SK-N-SH treated with all-trans-retinoic acid at 6 μM for 48 hours (cell line): Measurements from ENCODE around the gene ZEB2.

ENCODE experiments used
- ATAC-seq: fragments of 200-7000 bp; cut with Tn5 transposase; 3 replicates; pipeline ENCODE4 v1.9.1; 2020; ENCODE audit warnings: mild to moderate bottlenecking, moderate library complexity
- ARNTL ChIP-seq: fragments of 450-650 bp; formaldehyde crosslinking; IDR thresholded peaks from 2 replicates; pipeline ENCODE4 v1.5.0; 2020; ENCODE audit warnings: low read depth, mild to moderate bottlenecking, moderate library complexity, borderline replicate concordance
- BACH2 ChIP-seq: fragments of 250-450 bp; sonication (Bioruptor Pico); IDR thresholded peaks from 2 replicates; pipeline ENCODE4 v1.9.0; 2021; ENCODE audit warnings: mild to moderate bottlenecking, borderline replicate concordance
- CSDC2 ChIP-seq: fragments of 250-450 bp; sonication (Bioruptor Pico); IDR thresholded peaks from 2 replicates; pipeline ENCODE4 v1.5.0; 2020; ENCODE audit warnings: mild to moderate bottlenecking, moderate library complexity
- ESRRG ChIP-seq: fragments of 250-450 bp; sonication (Bioruptor Pico); IDR thresholded peaks from 2 replicates; pipeline ENCODE4 v1.6.1; 2021; ENCODE audit warnings: mild to moderate bottlenecking
- GLIS3 ChIP-seq: fragments of 250-450 bp; sonication (Bioruptor Pico); IDR thresholded peaks from 2 replicates; pipeline ENCODE4 v1.5.0; 2020; ENCODE audit warnings: mild to moderate bottlenecking, moderate library complexity
- ISL1 ChIP-seq: fragments of 250-450 bp; sonication (Bioruptor Pico); IDR thresholded peaks from 2 replicates; pipeline ENCODE4 v2.1.2; 2022; ENCODE audit warnings: mild to moderate bottlenecking, moderate library complexity
- OSR1 ChIP-seq: fragments of 250-450 bp; sonication (Bioruptor Pico); IDR thresholded peaks from 2 replicates; pipeline ENCODE4 v1.8.0; 2022; ENCODE audit warnings: moderate library complexity, mild to moderate bottlenecking, inconsistent platforms
- PPARA ChIP-seq: fragments of 250-450 bp; sonication (Bioruptor Pico); IDR thresholded peaks from 2 replicates; pipeline ENCODE4 v1.5.0; 2020; ENCODE audit warnings: mild to moderate bottlenecking, borderline replicate concordance
- RARB ChIP-seq: fragments of 250-450 bp; sonication (Bioruptor Pico); IDR thresholded peaks from 2 replicates; pipeline ENCODE4 v1.8.0; 2021; ENCODE audit warnings: mild to moderate bottlenecking, moderate library complexity
- SNAI2 ChIP-seq: fragments of 250-450 bp; sonication (Bioruptor Pico); IDR thresholded peaks from 2 replicates; pipeline ENCODE4 v1.5.0; 2020; ENCODE audit warnings: mild to moderate bottlenecking, moderate library complexity
- TCF4 ChIP-seq: fragments of 250-450 bp; sonication (Bioruptor Pico); IDR thresholded peaks from 2 replicates; pipeline ENCODE4 v1.8.0; 2021; ENCODE audit warnings: mild to moderate bottlenecking, moderate library complexity, borderline replicate concordance
- TOX ChIP-seq: fragments of 250-450 bp; sonication (Bioruptor Pico); IDR thresholded peaks from 2 replicates; pipeline ENCODE4 v1.8.0; 2021; ENCODE audit warnings: mild to moderate bottlenecking, moderate library complexity, borderline replicate concordance
- ZC3H10 ChIP-seq: fragments of 250-450 bp; sonication (Bioruptor Pico); IDR thresholded peaks from 2 replicates; pipeline ENCODE4 v1.5.1; 2021; ENCODE audit warnings: mild to moderate bottlenecking, moderate library complexity
- ZFP3 ChIP-seq: fragments of 250-450 bp; sonication (Bioruptor Pico); IDR thresholded peaks from 2 replicates; pipeline ENCODE4 v1.5.0; 2020; ENCODE audit warnings: mild to moderate bottlenecking, moderate library complexity
- ZFP30 ChIP-seq: fragments of 450-650 bp; formaldehyde crosslinking; IDR thresholded peaks from 2 replicates; pipeline ENCODE4 v1.5.0; 2022; ENCODE audit warnings: mild to moderate bottlenecking, moderate library complexity
- ZNF565 ChIP-seq: fragments of 450-650 bp; formaldehyde crosslinking; conservative IDR thresholded peaks from 2 replicates; pipeline ENCODE4 v1.5.0; 2020; ENCODE audit warnings: low read depth, mild to moderate bottlenecking, moderate library complexity
- ZNF70 ChIP-seq: fragments of 450-650 bp; formaldehyde crosslinking; IDR thresholded peaks from 2 replicates; pipeline ENCODE4 v1.5.0; 2020; ENCODE audit warnings: mild to moderate bottlenecking, moderate library complexity
- ZNF8 ChIP-seq: fragments of 450-650 bp; formaldehyde crosslinking; IDR thresholded peaks from 2 replicates; pipeline ENCODE4 v1.5.0; 2020; ENCODE audit warnings: mild to moderate bottlenecking, moderate library complexity
- TF ChIP-seq, protein P1 (sequence below): fragments of 250-450 bp; sonication (Bioruptor Pico); IDR thresholded peaks from 2 replicates; pipeline ENCODE4 v1.5.0; 2020; ENCODE audit warnings: mild to moderate bottlenecking, moderate library complexity
- TF ChIP-seq, protein P2 (sequence below): fragments of 250-450 bp; sonication (Bioruptor Pico); IDR thresholded peaks from 2 replicates; pipeline ENCODE4 v1.8.0; 2021; ENCODE audit warnings: low read depth, mild to moderate bottlenecking, moderate library complexity, borderline replicate concordance
- TF ChIP-seq, protein P3 (sequence below): fragments of 250-450 bp; sonication (Bioruptor Pico); IDR thresholded peaks from 2 replicates; pipeline ENCODE4 v1.5.1; 2020; ENCODE audit warnings: low read depth, mild to moderate bottlenecking, moderate library complexity
- TF ChIP-seq, protein P4 (sequence below): fragments of 250-450 bp; sonication (Bioruptor Pico); IDR thresholded peaks from 2 replicates; pipeline ENCODE4 v1.5.1; 2021; ENCODE audit warnings: mild to moderate bottlenecking, moderate library complexity

ZEB2 gene

DNA sequence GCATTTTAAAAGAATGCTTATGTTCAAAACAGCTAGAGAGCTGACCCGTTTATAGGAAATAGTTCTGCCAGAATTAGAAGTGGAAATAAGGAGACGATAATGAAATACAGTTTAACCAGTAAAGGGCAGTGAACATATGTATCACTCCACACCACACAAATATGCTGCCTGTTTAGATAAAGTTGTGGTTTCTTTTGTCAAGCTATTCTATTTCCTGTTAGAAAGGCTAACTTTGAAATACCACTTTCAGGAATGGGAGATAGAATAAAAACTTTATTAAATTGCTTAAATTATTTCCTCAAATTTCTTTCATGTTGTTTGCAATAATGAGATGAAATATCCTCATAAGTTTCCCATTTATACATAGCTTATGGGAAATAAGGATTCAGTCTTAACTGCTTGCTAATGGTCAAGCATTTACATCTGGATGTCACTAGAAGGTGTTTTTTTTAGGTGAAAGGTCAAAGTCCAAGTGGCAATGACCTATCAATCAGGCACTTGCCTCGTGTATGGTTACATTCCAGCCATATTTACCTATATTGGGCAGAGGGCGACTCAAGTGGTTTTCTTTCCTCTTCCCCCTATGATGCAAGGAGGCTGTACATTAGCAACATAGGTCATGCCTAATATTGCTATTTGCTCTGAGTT is 148.9 kb downstream of the ZEB2 start:
- ATAC-seq = no peak
- no peak for TF ChIP-seq TOX (CRISPR knock-in tag)
- TF ChIP-seq, all 23 proteins: peak for 0

DNA sequence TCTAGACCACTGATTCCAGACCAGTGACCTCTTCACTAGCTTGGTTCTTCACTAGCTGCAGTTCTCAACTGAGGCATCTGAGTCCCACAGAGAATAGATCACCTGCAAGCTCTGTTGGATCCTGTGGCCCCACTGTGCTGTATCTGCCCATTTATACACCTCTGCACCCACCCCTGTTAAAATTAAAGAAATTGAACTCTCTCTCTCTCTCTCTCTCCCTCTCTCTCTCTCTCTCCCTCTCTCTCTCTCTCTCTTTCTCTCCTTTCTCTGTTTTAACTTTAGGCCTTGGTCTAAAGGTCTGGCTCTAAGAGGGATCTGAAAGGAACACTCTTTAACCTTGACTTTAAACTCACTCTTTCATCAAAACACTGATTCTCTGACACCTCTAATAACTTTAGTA is 150.5 kb downstream of the ZEB2 start:
- ATAC-seq = no peak
- no peak for TF ChIP-seq RARB
- TF ChIP-seq, protein P1, sequence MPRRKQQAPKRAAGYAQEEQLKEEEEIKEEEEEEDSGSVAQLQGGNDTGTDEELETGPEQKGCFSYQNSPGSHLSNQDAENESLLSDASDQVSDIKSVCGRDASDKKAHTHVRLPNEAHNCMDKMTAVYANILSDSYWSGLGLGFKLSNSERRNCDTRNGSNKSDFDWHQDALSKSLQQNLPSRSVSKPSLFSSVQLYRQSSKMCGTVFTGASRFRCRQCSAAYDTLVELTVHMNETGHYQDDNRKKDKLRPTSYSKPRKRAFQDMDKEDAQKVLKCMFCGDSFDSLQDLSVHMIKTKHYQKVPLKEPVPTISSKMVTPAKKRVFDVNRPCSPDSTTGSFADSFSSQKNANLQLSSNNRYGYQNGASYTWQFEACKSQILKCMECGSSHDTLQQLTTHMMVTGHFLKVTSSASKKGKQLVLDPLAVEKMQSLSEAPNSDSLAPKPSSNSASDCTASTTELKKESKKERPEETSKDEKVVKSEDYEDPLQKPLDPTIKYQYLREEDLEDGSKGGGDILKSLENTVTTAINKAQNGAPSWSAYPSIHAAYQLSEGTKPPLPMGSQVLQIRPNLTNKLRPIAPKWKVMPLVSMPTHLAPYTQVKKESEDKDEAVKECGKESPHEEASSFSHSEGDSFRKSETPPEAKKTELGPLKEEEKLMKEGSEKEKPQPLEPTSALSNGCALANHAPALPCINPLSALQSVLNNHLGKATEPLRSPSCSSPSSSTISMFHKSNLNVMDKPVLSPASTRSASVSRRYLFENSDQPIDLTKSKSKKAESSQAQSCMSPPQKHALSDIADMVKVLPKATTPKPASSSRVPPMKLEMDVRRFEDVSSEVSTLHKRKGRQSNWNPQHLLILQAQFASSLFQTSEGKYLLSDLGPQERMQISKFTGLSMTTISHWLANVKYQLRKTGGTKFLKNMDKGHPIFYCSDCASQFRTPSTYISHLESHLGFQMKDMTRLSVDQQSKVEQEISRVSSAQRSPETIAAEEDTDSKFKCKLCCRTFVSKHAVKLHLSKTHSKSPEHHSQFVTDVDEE (CRISPR knock-in tag) = no peak
- no peak for TF ChIP-seq ZFP30 (CRISPR knock-in tag)
- no peak for TF ChIP-seq ZNF565 (CRISPR knock-in tag)
- no peak for TF ChIP-seq ARNTL (CRISPR knock-in tag)
- TF ChIP-seq ISL1 = no peak
- no peak for TF ChIP-seq PPARA
- TF ChIP-seq SNAI2 (CRISPR knock-in tag) = no peak
- no peak for TF ChIP-seq CSDC2 (CRISPR knock-in tag)
- TF ChIP-seq, protein P2, sequence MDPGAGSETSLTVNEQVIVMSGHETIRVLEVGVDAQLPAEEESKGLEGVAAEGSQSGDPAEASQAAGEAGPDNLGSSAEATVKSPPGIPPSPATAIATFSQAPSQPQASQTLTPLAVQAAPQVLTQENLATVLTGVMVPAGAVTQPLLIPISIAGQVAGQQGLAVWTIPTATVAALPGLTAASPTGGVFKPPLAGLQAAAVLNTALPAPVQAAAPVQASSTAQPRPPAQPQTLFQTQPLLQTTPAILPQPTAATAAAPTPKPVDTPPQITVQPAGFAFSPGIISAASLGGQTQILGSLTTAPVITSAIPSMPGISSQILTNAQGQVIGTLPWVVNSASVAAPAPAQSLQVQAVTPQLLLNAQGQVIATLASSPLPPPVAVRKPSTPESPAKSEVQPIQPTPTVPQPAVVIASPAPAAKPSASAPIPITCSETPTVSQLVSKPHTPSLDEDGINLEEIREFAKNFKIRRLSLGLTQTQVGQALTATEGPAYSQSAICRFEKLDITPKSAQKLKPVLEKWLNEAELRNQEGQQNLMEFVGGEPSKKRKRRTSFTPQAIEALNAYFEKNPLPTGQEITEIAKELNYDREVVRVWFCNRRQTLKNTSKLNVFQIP (CRISPR knock-in tag) = no peak
- TF ChIP-seq, protein P3, sequence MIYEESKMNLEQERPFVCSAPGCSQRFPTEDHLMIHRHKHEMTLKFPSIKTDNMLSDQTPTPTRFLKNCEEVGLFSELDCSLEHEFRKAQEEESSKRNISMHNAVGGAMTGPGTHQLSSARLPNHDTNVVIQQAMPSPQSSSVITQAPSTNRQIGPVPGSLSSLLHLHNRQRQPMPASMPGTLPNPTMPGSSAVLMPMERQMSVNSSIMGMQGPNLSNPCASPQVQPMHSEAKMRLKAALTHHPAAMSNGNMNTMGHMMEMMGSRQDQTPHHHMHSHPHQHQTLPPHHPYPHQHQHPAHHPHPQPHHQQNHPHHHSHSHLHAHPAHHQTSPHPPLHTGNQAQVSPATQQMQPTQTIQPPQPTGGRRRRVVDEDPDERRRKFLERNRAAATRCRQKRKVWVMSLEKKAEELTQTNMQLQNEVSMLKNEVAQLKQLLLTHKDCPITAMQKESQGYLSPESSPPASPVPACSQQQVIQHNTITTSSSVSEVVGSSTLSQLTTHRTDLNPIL (CRISPR knock-in tag) = no peak
- no peak for TF ChIP-seq ZFP3 (CRISPR knock-in tag)
- TF ChIP-seq, protein P4, sequence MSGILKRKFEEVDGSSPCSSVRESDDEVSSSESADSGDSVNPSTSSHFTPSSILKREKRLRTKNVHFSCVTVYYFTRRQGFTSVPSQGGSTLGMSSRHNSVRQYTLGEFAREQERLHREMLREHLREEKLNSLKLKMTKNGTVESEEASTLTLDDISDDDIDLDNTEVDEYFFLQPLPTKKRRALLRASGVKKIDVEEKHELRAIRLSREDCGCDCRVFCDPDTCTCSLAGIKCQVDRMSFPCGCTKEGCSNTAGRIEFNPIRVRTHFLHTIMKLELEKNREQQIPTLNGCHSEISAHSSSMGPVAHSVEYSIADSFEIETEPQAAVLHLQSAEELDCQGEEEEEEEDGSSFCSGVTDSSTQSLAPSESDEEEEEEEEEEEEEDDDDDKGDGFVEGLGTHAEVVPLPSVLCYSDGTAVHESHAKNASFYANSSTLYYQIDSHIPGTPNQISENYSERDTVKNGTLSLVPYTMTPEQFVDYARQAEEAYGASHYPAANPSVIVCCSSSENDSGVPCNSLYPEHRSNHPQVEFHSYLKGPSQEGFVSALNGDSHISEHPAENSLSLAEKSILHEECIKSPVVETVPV (CRISPR knock-in tag) = no peak
- TF ChIP-seq GLIS3 (CRISPR knock-in tag) = no peak

DNA sequence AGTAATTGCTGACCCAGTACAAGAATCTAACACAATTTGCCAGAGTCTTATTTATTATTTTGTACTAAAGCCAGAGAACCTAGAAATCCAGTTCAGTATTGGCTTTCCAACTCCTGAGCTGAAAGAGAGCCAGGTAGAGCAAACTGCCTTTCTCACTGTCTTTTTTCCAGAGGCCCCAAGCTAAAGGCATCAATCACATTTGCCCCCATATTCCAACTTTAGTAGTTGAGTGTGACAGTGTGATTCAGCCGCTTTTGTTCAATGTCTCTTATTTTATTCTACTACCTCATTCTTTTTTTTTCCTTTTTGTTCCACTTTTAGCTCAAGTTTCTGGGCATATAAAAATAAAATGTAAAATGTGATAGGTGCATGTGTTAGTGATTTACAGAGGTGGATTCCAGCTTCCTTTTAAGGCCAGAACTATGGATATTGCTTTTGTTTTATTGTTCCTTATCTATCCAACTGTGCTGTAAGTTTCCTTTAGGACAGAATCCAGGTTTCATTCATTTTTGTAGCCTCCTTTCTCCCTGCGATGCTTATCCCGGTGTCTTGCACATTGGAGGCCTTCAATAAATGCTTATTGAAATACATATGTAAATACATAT is 153.0 kb downstream of the ZEB2 start:
- ATAC-seq = no peak
- TF ChIP-seq ESRRG = no peak
- no peak for TF ChIP-seq ZNF8 (CRISPR knock-in tag)
- TF ChIP-seq ZNF565 (CRISPR knock-in tag) = no peak
- no peak for TF ChIP-seq TOX (CRISPR knock-in tag)
- TF ChIP-seq CSDC2 (CRISPR knock-in tag) = no peak
- TF ChIP-seq OSR1 (CRISPR knock-in tag) = no peak
- no peak for TF ChIP-seq ARNTL (CRISPR knock-in tag)
- no peak for TF ChIP-seq GLIS3 (CRISPR knock-in tag)
- no peak for TF ChIP-seq ZC3H10 (CRISPR knock-in tag)
- TF ChIP-seq ZNF70 = no peak
- no peak for TF ChIP-seq ZFP3 (CRISPR knock-in tag)
- TF ChIP-seq PPARA = no peak
- no peak for TF ChIP-seq BACH2
- TF ChIP-seq, protein P2 (CRISPR knock-in tag) = no peak
- no peak for TF ChIP-seq SNAI2 (CRISPR knock-in tag)
- TF ChIP-seq TCF4 (CRISPR knock-in tag) = no peak
- TF ChIP-seq, protein P1 (CRISPR knock-in tag) = no peak
- TF ChIP-seq ZFP30 (CRISPR knock-in tag) = no peak
